ENCODE data around the gene RARG. TPM values are rescaled to one million over a fixed set of nuclear protein-coding genes. Genes with fewer than 3 reads are reported as not detected.

The RARG gene
- polyA plus RNA-seq, 1 donor (not counting 4 experiments of a cell fraction or from before 2014, with no cell fraction given), result 26.4 TPM

- Histone ChIP-seq H3K79me2 (ENCODE audit: control insufficient read depth, insufficient read depth, low read length) (peaks cover 8% of the 10 kb centered on the region), H3K9me3 (ENCODE audit: control insufficient read depth, low read depth, low read length) (no peaks in the 10 kb centered on the region), H3K4me2 (ENCODE audit: control insufficient read depth, extremely low read depth, insufficient read depth, low read depth, low read length) (no peak overlapping the region), H2AFZ (ENCODE audit: control insufficient read depth, low read length) (no peak overlapping the region), H4K20me1 (ENCODE audit: control insufficient read depth, extremely low read depth, insufficient read depth, low read length) (no peaks in the 10 kb centered on the region), H3K4me3 (ENCODE audit: control insufficient read depth in 2 of 3, extremely low read depth in 1 of 3, insufficient read depth in 2 of 3, low read depth in 1 of 3, low read length in 3 of 3) (no peak overlapping the region), H3K9ac (ENCODE audit: control insufficient read depth, extremely low read depth, insufficient read depth, low read length) (no peak overlapping the region), H3K4me1 (ENCODE audit: control insufficient read depth, extremely low read depth, insufficient read depth, low read length) (peaks cover 63% of the 10 kb centered on the region), H3K36me3 (ENCODE audit: control insufficient read depth in 2 of 2, extremely low read depth in 1 of 2, insufficient read depth in 2 of 2, low read length in 2 of 2) (peaks cover 3 to 6% of the 10 kb centered on the region in 2 experiments), H3K27ac (ENCODE audit: control insufficient read depth, insufficient read depth, low read length) (no peak overlapping the region), H3K9me1 (ENCODE audit: control insufficient read depth, extremely low read depth, insufficient read depth, low read length) (no peaks in the 10 kb centered on the region), H3K27me3 (ENCODE audit: control insufficient read depth, extremely low read depth, insufficient read depth, low read length) (no peaks in the 10 kb centered on the region)
- dilution Hi-C loops (cut with MboI; ENCODE audit: extremely low pct_ligation_motif_present, low sequenced_read_pairs), result no loop called here
- TF ChIP-seq, protein P1, sequence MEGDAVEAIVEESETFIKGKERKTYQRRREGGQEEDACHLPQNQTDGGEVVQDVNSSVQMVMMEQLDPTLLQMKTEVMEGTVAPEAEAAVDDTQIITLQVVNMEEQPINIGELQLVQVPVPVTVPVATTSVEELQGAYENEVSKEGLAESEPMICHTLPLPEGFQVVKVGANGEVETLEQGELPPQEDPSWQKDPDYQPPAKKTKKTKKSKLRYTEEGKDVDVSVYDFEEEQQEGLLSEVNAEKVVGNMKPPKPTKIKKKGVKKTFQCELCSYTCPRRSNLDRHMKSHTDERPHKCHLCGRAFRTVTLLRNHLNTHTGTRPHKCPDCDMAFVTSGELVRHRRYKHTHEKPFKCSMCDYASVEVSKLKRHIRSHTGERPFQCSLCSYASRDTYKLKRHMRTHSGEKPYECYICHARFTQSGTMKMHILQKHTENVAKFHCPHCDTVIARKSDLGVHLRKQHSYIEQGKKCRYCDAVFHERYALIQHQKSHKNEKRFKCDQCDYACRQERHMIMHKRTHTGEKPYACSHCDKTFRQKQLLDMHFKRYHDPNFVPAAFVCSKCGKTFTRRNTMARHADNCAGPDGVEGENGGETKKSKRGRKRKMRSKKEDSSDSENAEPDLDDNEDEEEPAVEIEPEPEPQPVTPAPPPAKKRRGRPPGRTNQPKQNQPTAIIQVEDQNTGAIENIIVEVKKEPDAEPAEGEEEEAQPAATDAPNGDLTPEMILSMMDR (optimal IDR thresholded peaks at IDR 0.05 in 1 of 3, IDR thresholded peaks at IDR 0.05 in 1 of 3, conservative IDR thresholded peaks at IDR 0.05 in 1 of 3; ENCODE audit: extremely low read depth in 1 of 3, insufficient read depth in 2 of 3, low read length in 3 of 3), result no peak
- DNase-seq (ENCODE audit: low read depth, low spot score), result no peak
- FAIRE-seq, result no peak
Observed at GRCh38 chr12:53226815-53227214, 5.2 kb downstream of the RARG start.

GRCh38 chr12:53225635-53226424 is 6.2 kb downstream of the RARG start:
- Histone ChIP-seq H3K36me3 (ENCODE audit: control insufficient read depth in 2 of 2, extremely low read depth in 1 of 2, insufficient read depth in 2 of 2, low read length in 2 of 2) (peaks cover 3 to 6% of the 10 kb centered on the region in 2 experiments), H4K20me1 (ENCODE audit: control insufficient read depth, extremely low read depth, insufficient read depth, low read length) (no peaks in the 10 kb centered on the region), H3K4me3 (ENCODE audit: control insufficient read depth in 2 of 3, extremely low read depth in 1 of 3, insufficient read depth in 2 of 3, low read depth in 1 of 3, low read length in 3 of 3) (peak overlapping the region in 1 of 3 experiments; percentile 6), H3K27ac (ENCODE audit: control insufficient read depth, insufficient read depth, low read length) (peak overlapping the region; percentile 93), H3K9me1 (ENCODE audit: control insufficient read depth, extremely low read depth, insufficient read depth, low read length) (no peaks in the 10 kb centered on the region), H3K9ac (ENCODE audit: control insufficient read depth, extremely low read depth, insufficient read depth, low read length) (peak overlapping the region; percentile 0), H3K27me3 (ENCODE audit: control insufficient read depth, extremely low read depth, insufficient read depth, low read length) (no peaks in the 10 kb centered on the region), H3K9me3 (ENCODE audit: control insufficient read depth, low read depth, low read length) (no peaks in the 10 kb centered on the region), H3K4me1 (ENCODE audit: control insufficient read depth, extremely low read depth, insufficient read depth, low read length) (peaks cover 60% of the 10 kb centered on the region), H3K79me2 (ENCODE audit: control insufficient read depth, insufficient read depth, low read length) (peaks cover 3% of the 10 kb centered on the region), H2AFZ (ENCODE audit: control insufficient read depth, low read length) (no peak overlapping the region), H3K4me2 (ENCODE audit: control insufficient read depth, extremely low read depth, insufficient read depth, low read depth, low read length) (peak overlapping the region; percentile 83)
- dilution Hi-C loops (cut with MboI; ENCODE audit: extremely low pct_ligation_motif_present, low sequenced_read_pairs), result no loop called here
- TF ChIP-seq EZH2 (IDR thresholded peaks at IDR 0.05; ENCODE audit: low read length), result no peak
- TF ChIP-seq, protein P1 (optimal IDR thresholded peaks at IDR 0.05 in 1 of 3, IDR thresholded peaks at IDR 0.05 in 1 of 3, conservative IDR thresholded peaks at IDR 0.05 in 1 of 3; ENCODE audit: extremely low read depth in 1 of 3, insufficient read depth in 2 of 3, low read length in 3 of 3), result peak in 1 of 3 experiments; percentile 6
- DNase-seq (ENCODE audit: low read depth, low spot score) (no peak), FAIRE-seq (peak; percentile 85)
